Neutrophil (primary cell): Measurements from ENCODE around the gene ACOXL.

Source experiments
- H3K27ac ChIP-seq: fragments of 200-600 bp; sonication (generic); 2 replicates; pipeline ENCODE4 v1.5.1; 2016; ENCODE audit warnings: mild to moderate bottlenecking, moderate library complexity
- H3K27me3 ChIP-seq: fragments of 200-600 bp; sonication (generic); 2 replicates; pipeline ENCODE4 v1.6.0; 2016; ENCODE audit warnings: mild to moderate bottlenecking
- H3K36me3 ChIP-seq: fragments of 200-600 bp; sonication (generic); 2 replicates; pipeline ENCODE4 v1.5.1; 2017
- H3K4me1 ChIP-seq, 2 experiments: fragments of 200-600 bp in 1 of 2; sonication (generic) in 1 of 2; 1 replicate in 1 of 2; 2 replicates in 1 of 2; pipeline versions ENCODE4 v1.5.1 to v1.6.1; 2013 to 2016; ENCODE audit warnings: low read depth in 1 of 2, low read length in 1 of 2, mild to moderate bottlenecking in 1 of 2, moderate library complexity in 1 of 2; ENCODE audit not compliant: control insufficient read depth in 1 of 2, insufficient read depth in 1 of 2
- H3K4me3 ChIP-seq, 2 experiments: fragments of 200-600 bp in 1 of 2; sonication (generic) in 1 of 2; 1 replicate in 1 of 2; 2 replicates in 1 of 2; pipeline ENCODE4 v1.5.1; 2013 to 2016; ENCODE audit warnings: low read depth in 1 of 2, low read length in 1 of 2, mild to moderate bottlenecking in 1 of 2, moderate library complexity in 1 of 2
- H3K9me3 ChIP-seq: fragments of 200-600 bp; sonication (generic); 2 replicates; pipeline ENCODE4 v1.5.1; 2016
- CTCF ChIP-seq: fragments of 200-600 bp; sonication (generic); IDR thresholded peaks from 2 replicates; pipeline ENCODE4 v1.5.1; 2016; ENCODE audit warnings: antibody characterized with exemption

Gene ACOXL

GRCh38 chr2:110941226-110941625, 208.9 kb downstream of the ACOXL start:
- TF ChIP-seq CTCF = no peak
- Histone ChIP-seq H3K4me1 (no peaks in the 10 kb centered on the region), H3K4me3 (no peak overlapping the region), H3K27me3 (no peaks in the 10 kb centered on the region), H3K27ac (no peak overlapping the region), H3K9me3 (no peaks in the 10 kb centered on the region), H3K36me3 (no peaks in the 10 kb centered on the region)

- no peaks in the 10 kb centered on the region for H3K36me3 ChIP-seq
- no peaks in the 10 kb centered on the region for H3K4me1 ChIP-seq
- H3K9me3 ChIP-seq = no peaks in the 10 kb centered on the region
- TF ChIP-seq CTCF = no peak
- H3K4me3 ChIP-seq = no peak overlapping the region
- no peak overlapping the region for H3K27ac ChIP-seq
- H3K27me3 ChIP-seq = no peaks in the 10 kb centered on the region
Observed at GRCh38 chr2:110943070-110943634, 210.8 kb downstream of the ACOXL start.

- no peaks in the 10 kb centered on the region for H3K9me3 ChIP-seq
- no peaks in the 10 kb centered on the region for H3K4me1 ChIP-seq
- no peaks in the 10 kb centered on the region for H3K27me3 ChIP-seq
- H3K36me3 ChIP-seq = no peaks in the 10 kb centered on the region
- H3K27ac ChIP-seq = no peak overlapping the region
- no peak for TF ChIP-seq CTCF
- no peak overlapping the region for H3K4me3 ChIP-seq
Observed at GRCh38 chr2:110946902-110947301, 214.5 kb downstream of the ACOXL start.

- H3K27ac ChIP-seq = no peak overlapping the region
- H3K36me3 ChIP-seq = no peaks in the 10 kb centered on the region
- no peaks in the 10 kb centered on the region for H3K27me3 ChIP-seq
- no peaks in the 10 kb centered on the region for H3K4me1 ChIP-seq
- no peaks in the 10 kb centered on the region for H3K9me3 ChIP-seq
- TF ChIP-seq CTCF = no peak
- no peak overlapping the region for H3K4me3 ChIP-seq
Observed at GRCh38 chr2:110948027-110948674, 215.8 kb downstream of the ACOXL start.

GRCh38 chr2:110950281-110950680, 217.9 kb downstream of the ACOXL start:
- Histone ChIP-seq H3K27ac (no peak overlapping the region), H3K4me3 (no peak overlapping the region), H3K36me3 (no peaks in the 10 kb centered on the region), H3K4me1 (no peaks in the 10 kb centered on the region), H3K9me3 (no peaks in the 10 kb centered on the region), H3K27me3 (no peaks in the 10 kb centered on the region)
- TF ChIP-seq CTCF = no peak
